Left colon (tissue), 2 donors: Measurements from ENCODE around the gene ABCC6. TPM values are rescaled to one million over a fixed set of nuclear protein-coding genes. Genes with fewer than 3 reads are reported as not detected.
"Not testable (repeated sequence)": the region's sequence is repeated elsewhere in the genome, so short reads cannot be mapped to it uniquely, and the experiment has no call there.

Experiments
- ATAC-seq: fragments of 200-7000 bp; cut with Tn5 transposase; one replicate; pipeline ENCODE4 v1.9.1; 2020; ENCODE audit warnings: mild to moderate bottlenecking, moderate library complexity
- DNase-seq, 2 donors: peaks; one replicate each; pipeline ENCODE4 v3.0.0-alpha.2; 2020
- intact Hi-C, 2 donors: fragments of 100-400 bp; cut with DNase I in 1 of 2; cut with micrococcal nuclease in 1 of 2; formaldehyde crosslinking; loops; one replicate each; pipeline versions ENCODE4 v1.11.2 to v1.14.0; 2022; cut with DNase I, micrococcal nuclease
- total RNA-seq, 2 donors: library from RNA; stranded (reverse); fragmentation: NEBNext Ultra II Directional; extraction: Animal tissue kit (Norgen Biotek cat#: 25700); gene quantifications; one replicate each; pipeline ENCODE4 v1.2.1, GENCODE V29; 2021
- donor health status: DM: no; HTN: no; CAD: no.
- donor health status: DM: yes; HTN: yes; CAD: no.

Gene ABCC6
- total RNA-seq, 2 donors from 2014 or later, result 20.2 to 27.8 TPM

DNA sequence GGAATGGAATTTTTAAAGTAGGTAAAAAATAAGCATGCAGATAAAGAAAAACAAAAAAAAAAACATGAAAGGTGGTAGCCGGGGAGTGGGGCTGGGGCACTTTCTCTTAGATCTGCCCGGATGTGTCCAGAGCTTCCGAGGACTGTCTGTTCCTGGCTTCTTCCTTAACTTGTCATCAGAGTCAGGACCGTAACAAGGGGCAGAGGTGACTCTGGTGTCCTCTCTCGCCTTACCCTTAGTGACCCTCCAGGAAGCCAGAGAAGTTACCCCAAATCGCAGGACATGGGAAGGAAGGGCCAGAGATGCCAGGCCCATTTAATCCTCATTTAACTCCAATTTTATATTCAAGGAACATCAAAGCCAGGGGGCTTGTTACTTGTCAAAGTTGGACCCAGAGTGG lies 115.5 kb downstream of the ABCC6 start:
- intact Hi-C loops, result no loop called here
- no peak for DNase-seq
- ATAC-seq, result no peak

DNA sequence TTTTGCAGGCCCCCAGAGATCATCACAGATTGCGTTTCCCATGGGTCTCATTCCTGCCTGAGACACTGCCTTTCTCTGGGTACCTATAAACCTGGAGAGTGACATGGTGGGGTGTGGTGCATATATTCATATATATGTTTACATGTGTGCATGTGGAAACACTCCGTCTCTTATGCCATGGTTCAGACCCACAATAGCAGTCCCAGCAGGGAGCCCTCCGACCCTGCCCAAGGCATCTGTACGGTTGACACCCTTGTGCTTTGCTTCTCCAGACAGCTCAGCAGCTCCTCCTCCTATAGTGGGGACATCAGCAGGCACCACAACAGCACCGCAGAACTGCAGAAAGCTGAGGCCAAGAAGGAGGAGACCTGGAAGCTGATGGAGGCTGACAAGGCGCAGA lies 116.8 kb downstream of the ABCC6 start:
- no peak for DNase-seq
- intact Hi-C loops, result no loop called here
- no peak for ATAC-seq

DNA sequence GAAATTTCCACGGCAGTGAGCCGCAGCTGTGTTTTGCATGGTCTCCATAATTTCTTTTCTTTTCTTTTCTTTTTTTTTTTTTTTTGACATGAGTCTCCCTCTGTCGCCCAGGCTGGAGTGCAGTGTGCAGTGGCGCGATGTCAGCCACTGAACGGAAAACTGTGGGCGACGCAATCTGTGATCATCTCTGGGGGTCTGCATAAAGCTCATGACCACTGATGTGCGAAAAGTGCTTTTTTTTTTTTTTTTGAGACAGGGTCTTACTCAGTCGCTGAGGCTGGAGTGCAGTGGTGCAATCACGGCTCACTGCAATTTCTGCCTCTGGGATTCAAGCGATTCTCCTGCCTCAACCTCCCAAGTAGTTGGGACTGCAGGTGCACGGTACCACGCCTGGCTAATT lies 117.6 kb downstream of the ABCC6 start:
- DNase-seq (no peak), ATAC-seq (no peak)
- intact Hi-C loops, result no loop called here

DNA sequence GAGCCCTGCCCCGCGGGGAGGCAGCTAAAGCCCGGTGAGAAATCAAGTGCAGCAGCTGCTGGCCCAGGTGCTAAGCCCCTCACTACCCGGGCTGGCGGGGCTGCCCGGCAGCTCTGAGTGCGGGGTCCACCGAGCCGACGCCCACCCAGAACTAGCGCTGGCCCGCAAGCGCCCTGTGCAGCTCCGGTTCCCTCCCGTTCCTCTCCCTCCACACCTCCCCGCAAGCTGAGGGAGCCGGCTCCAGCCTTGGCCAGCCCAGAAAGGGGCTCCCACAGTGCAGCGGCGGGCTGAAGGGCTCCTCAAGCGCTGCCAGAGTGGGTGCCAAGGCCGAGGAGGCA lies 118.5 kb downstream of the ABCC6 start:
- DNase-seq, ATAC-seq, intact Hi-C loops: not testable (repeated sequence)

GRCh38 chr16:16104132-16104803 lies 119.0 kb downstream of the ABCC6 start:
- intact Hi-C loops, DNase-seq, ATAC-seq: not testable (repeated sequence)

GRCh38 chr16:16102738-16103137 lies 120.6 kb downstream of the ABCC6 start:
- no peak for DNase-seq
- intact Hi-C loops, result no loop called here
- ATAC-seq, result no peak

GRCh38 chr16:16101585-16101984 lies 121.7 kb downstream of the ABCC6 start:
- DNase-seq (no peak), ATAC-seq (no peak)
- intact Hi-C loops, result no loop called here

DNA sequence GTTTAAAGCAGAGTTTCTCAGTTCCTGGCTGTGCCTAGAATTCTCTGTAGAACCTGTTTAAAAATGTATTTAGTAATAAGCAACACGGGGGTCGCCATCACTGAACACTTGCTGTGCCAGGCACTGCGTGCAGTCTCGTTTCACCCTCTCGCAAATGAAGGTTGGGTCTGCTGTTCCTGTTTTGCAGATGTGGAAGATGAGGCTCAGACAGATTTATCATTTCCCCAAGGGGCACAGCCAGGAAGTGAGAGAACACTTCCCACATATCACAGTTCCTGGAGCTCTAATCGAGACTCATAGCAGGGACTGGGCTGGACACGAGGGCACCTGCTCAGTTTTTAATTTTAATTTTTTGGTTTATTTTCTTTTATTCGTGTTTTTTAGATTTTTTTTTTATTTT lies 122.7 kb downstream of the ABCC6 start:
- ATAC-seq (no peak), DNase-seq (no peak)
- intact Hi-C loops, result no loop called here

DNA sequence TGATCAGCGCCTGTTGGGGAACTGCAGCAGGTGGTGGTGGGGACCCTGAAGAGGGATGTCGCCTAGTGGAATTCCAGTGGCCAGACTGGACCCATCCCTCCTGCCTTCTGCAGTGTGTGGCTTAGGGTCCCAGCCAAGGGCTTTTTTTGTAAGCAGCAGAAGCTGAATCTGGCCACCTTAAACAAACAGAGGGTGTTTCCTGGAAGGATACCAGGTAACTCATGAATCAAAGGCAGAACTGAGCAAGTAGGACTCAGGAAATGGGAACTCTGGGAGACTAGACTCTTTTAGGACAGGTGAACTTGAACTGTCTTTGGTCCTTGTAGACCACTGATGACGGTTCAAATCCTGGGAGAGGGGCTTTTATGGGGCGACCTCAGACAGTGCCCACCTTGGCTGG lies 124.0 kb downstream of the ABCC6 start:
- DNase-seq (no peak), ATAC-seq (no peak)
- intact Hi-C loops, result no loop called here

Other genes with a start within 250 kb of the ABCC6 start
- gene NOMO3, start 9.0 kb upstream of the ABCC6 start, total RNA-seq, result 10 to 100 TPM; 29.8 to 49.3 TPM
- gene NPIPA7, start 155.6 kb upstream of the ABCC6 start, total RNA-seq, result 1 to 10 TPM; 1.4 to 3.6 TPM